Thyroid gland (tissue), 4 donors: ENCODE results near the gene SERPINB3.

Experiments used
- POLR2A ChIP-seq, 2 donors: fragments of 450-650 bp; IDR thresholded peaks; one replicate each; pipeline ENCODE4 v1.6.1; 2017; ENCODE audit warnings: antibody characterized with exemption in 2 of 2, mild to moderate bottlenecking in 2 of 2, moderate library complexity in 1 of 2
- TF ChIP-seq, protein P1 (sequence below), 6 experiments: fragments of 200-600 bp in 3 of 6; fragments of 450-650 bp in 3 of 6; sonication (generic) in 3 of 6; IDR thresholded peaks; one replicate each; pipeline ENCODE4 v1.5.1; 2016 to 2019; ENCODE audit warnings: antibody characterized with exemption in 6 of 6, mild to moderate bottlenecking in 2 of 6, inconsistent platforms in 1 of 6, moderate library complexity in 1 of 6

DNA sequence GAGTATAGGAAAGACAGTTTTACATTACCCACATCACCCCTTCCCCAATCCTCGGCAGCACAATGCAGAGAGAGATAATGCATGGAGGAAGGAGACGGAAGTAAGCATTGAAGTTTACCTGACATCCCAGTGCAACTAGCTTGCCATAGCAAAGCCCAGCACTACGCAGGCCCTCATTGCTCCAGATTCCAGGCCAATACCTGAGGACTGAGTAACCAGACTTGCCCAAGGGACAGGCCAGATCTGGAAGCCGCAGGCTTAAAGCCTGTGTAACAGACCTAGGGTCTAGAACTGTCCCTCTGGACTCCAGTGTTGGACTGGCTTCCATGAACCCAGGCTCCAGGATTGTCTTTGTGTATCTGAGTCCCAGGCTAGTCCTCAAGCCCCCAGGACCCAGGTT, 35.3 kb downstream of the SERPINB3 start:
- TF ChIP-seq, protein P1, sequence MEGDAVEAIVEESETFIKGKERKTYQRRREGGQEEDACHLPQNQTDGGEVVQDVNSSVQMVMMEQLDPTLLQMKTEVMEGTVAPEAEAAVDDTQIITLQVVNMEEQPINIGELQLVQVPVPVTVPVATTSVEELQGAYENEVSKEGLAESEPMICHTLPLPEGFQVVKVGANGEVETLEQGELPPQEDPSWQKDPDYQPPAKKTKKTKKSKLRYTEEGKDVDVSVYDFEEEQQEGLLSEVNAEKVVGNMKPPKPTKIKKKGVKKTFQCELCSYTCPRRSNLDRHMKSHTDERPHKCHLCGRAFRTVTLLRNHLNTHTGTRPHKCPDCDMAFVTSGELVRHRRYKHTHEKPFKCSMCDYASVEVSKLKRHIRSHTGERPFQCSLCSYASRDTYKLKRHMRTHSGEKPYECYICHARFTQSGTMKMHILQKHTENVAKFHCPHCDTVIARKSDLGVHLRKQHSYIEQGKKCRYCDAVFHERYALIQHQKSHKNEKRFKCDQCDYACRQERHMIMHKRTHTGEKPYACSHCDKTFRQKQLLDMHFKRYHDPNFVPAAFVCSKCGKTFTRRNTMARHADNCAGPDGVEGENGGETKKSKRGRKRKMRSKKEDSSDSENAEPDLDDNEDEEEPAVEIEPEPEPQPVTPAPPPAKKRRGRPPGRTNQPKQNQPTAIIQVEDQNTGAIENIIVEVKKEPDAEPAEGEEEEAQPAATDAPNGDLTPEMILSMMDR (IDR thresholded peaks at IDR 0.05) = no peak
- TF ChIP-seq POLR2A (IDR thresholded peaks at IDR 0.05) = no peak
